Heart left ventricle (tissue), 16 donors: ENCODE results near the gene MAPK11. TPM values are rescaled to one million over a fixed set of nuclear protein-coding genes. Genes with fewer than 3 reads are reported as not detected.

Experiments used
- ATAC-seq, 4 donors: fragments of 200-7000 bp; cut with Tn5 transposase; one replicate each; pipeline ENCODE4 v1.9.1; 2020 to 2022; ENCODE audit warnings: moderate library complexity in 4 of 4, mild to moderate bottlenecking in 3 of 4, moderate number of reproducible peaks in 1 of 4
- DNase-seq, 5 donors: peaks; one replicate each; pipeline ENCODE4 v3.0.0-alpha.2; 2020
- H3K27ac ChIP-seq, 12 donors: fragments of 200-600 bp; sonication (generic) in 4 of 12; one replicate each; pipeline versions ENCODE4 v1.5.0 to v1.8.0; 2016 to 2022; ENCODE audit warnings: mild to moderate bottlenecking in 2 of 12
- H3K27me3 ChIP-seq, 9 donors: fragments of 200-600 bp; sonication (generic) in 2 of 9; one replicate each; pipeline versions ENCODE4 v1.5.1 to v1.8.0; 2016 to 2022; ENCODE audit warnings: mild to moderate bottlenecking in 3 of 9
- H3K36me3 ChIP-seq, 9 donors: fragments of 200-600 bp; sonication (generic) in 2 of 9; one replicate each; pipeline versions ENCODE4 v1.5.0 to v1.8.0; 2018 to 2022; ENCODE audit warnings: mild to moderate bottlenecking in 2 of 9
- H3K4me1 ChIP-seq, 12 donors: fragments of 200-600 bp; sonication (generic) in 4 of 12; one replicate each; pipeline versions ENCODE4 v1.5.0 to v1.8.0; 2016 to 2022; ENCODE audit warnings: mild to moderate bottlenecking in 3 of 12
- H3K4me3 ChIP-seq, 12 donors: fragments of 200-600 bp; sonication (generic) in 4 of 12; one replicate each; pipeline versions ENCODE4 v1.5.0 to v1.8.0; 2017 to 2022; ENCODE audit warnings: mild to moderate bottlenecking in 9 of 12, moderate library complexity in 4 of 12
- H3K9me3 ChIP-seq, 12 donors: fragments of 200-600 bp; sonication (generic) in 4 of 12; one replicate each; pipeline versions ENCODE4 v1.5.0 to v1.8.0; 2016 to 2022; ENCODE audit warnings: mild to moderate bottlenecking in 1 of 12
- POLR2A ChIP-seq, 2 donors: fragments of 450-650 bp; IDR thresholded peaks; one replicate each; pipeline ENCODE4 v1.6.1; 2017; ENCODE audit warnings: antibody characterized with exemption in 2 of 2, mild to moderate bottlenecking in 2 of 2, moderate library complexity in 2 of 2
- WGBS, 4 donors: extraction: QIAGEN DNeasy Blood & Tissue Kit in 2 of 4; methylation state at CpG; one replicate each; pipeline versions ENCODE4 v1.1.5 to v1.1.7; 2013 to 2018; 5-methylcytosine and 5-hydroxymethylcytosine counted together
- intact Hi-C, 10 donors: fragments of 100-400 bp; cut with DNase I; formaldehyde crosslinking; loops; one replicate each; pipeline versions ENCODE4 v1.11.1 to v1.14.2; 2022
- polyA plus RNA-seq, 2 donors: library from polyadenylated mRNA; stranded (reverse); fragments of 200-250 nt; gene quantifications; one replicate each; pipeline ENCODE4 v1.2.3, GENCODE V29; 2013
- total RNA-seq, 9 donors: library from RNA; depleted of rRNA in 2 of 9; stranded (reverse); fragments of >200 nt in 2 of 9; fragmentation: NEBNext Ultra II Directional in 3 of 9; extraction: Animal tissue kit (Norgen Biotek cat#: 25700) in 3 of 9; gene quantifications; one replicate each; pipeline versions ENCODE4 v1.1.0 to v1.2.4, GENCODE V29; 2016 to 2023
- TF ChIP-seq, protein P1 (sequence below), 12 donors: fragments of 200-600 bp; sonication (generic) in 4 of 12; IDR thresholded peaks; one replicate each; pipeline versions ENCODE4 v1.5.0 to v1.8.0; 2018 to 2022; ENCODE audit warnings: antibody characterized with exemption in 12 of 12, mild to moderate bottlenecking in 5 of 12
- donor health status: ischemic (EF 13 %, LVEDD 7.1; RV severe dilation, severe dysfunction).
- donor health status: healthy with polysubstance abuse.
- donor health status: DM: no; HTN: yes; CAD: no.
- donor health status: DM: no; HTN: no; CAD: no.
- donor health status: ischemic (EF 25% LVEDD 6.9; RV normal size, moderate dysfunction).
- donor health status: ischemic (EF 25% LVEDD 5.7; RV mildly dilated, moderate dysfunction).
- donor health status: healthy.
- donor health status: DM: yes; HTN: yes; CAD: no.
- donor health status: ischemic (EF 35%, LVEDD 5.7; RV mildly dilated, moderate dysfunction).
- donor health status: nonischemic (EF 11% LVEDD 7.7; RV severe dilation, severe dysfunction).
- donor health status: DM: yes; HTN: yes; CAD: no.
- donor health status: PGD.
- donor health status: ischemic (EF 29% LVEDD 5.4; RV normal size, mild dysfunction).
- donor health status: nonischemic (EF 23%, LVEDD 6.1; RV moderate dilation, normal function).

MAPK11 gene
- total and polyA plus RNA-seq, 11 donors = 5.0 to 12.1 (median 7.5) TPM

DNA sequence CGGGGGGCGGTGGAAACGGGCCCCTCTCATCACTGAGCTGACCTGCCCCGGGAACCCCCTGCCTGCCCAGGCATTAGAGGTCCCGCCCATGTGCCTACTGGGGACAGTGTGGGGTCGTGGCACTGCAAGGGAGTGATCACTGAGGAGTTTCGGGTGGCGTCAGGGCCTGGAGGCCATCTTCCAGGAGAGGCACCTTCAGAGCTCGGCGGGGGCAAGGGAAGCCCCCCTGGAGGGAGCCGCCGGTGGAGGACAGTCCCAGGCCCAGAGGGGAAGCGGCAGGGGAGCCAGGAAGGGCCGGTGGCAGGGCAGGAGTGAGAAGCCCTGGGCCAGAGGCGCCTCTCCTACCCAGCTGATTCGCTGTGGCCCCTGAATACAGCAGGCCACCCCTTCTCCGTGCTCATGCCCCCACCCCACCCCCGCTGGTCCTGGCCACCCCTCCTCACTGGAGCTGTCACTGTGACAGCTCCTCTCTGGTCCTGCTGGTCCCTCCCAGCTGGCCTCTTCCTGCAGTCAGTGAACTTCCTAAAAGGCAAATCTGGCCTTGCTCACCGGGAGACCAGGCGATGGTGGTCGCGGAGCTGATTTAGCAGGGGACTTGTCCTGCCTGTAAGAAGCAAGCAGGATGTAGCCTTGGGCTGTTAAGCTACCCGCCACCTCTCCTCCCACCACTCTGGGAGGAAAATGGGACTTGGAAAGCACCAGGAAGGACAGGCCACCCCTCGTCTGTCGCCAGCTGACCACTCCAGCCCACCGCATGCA is 2.0 kb upstream of the MAPK11 start:
- H3K4me3 ChIP-seq = peak overlapping the region in 11 of 12 donors; percentile 22 to 76 (median 63)

GRCh38 chr22:50271519-50271970 is 1.4 kb upstream of the MAPK11 start:
- H3K9me3 ChIP-seq = no peaks in the 10 kb centered on the region
- peaks cover 0 to 17% (median 14%) of the 10 kb centered on the region in 9 donors for H3K36me3 ChIP-seq
- peaks cover 5 to 66% (median 45%) of the 10 kb centered on the region in 12 donors for H3K4me1 ChIP-seq
- intact Hi-C loops = loop anchor here in 5 of 10 donors (5.0 kb wide), 3 partner anchors 36 to 71 kb away; partner anchors contain the start of genes PPP6R2 (in 5 of the 5), PLXNB2 (in 2 of the 5) and DENND6B (in 1 of the 5)
- peaks cover 0 to 18% (median 0%) of the 10 kb centered on the region in 9 donors for H3K27me3 ChIP-seq
- ATAC-seq (peak; percentile 27 to 49 (median 35)), DNase-seq (peak; percentile 69 to 87 (median 77))
- TF ChIP-seq, protein P1, sequence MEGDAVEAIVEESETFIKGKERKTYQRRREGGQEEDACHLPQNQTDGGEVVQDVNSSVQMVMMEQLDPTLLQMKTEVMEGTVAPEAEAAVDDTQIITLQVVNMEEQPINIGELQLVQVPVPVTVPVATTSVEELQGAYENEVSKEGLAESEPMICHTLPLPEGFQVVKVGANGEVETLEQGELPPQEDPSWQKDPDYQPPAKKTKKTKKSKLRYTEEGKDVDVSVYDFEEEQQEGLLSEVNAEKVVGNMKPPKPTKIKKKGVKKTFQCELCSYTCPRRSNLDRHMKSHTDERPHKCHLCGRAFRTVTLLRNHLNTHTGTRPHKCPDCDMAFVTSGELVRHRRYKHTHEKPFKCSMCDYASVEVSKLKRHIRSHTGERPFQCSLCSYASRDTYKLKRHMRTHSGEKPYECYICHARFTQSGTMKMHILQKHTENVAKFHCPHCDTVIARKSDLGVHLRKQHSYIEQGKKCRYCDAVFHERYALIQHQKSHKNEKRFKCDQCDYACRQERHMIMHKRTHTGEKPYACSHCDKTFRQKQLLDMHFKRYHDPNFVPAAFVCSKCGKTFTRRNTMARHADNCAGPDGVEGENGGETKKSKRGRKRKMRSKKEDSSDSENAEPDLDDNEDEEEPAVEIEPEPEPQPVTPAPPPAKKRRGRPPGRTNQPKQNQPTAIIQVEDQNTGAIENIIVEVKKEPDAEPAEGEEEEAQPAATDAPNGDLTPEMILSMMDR (IDR thresholded peaks at IDR 0.05) = peak in 9 of 12 donors; percentile 4 to 41 (median 18)
- TF ChIP-seq POLR2A (IDR thresholded peaks at IDR 0.05) = no peak
- 0 to 1% (median 0%) methylated on average over 9 to 45 of the region's 45 CpGs for WGBS, 4 donors
- peak overlapping the region; percentile 22 to 76 (median 62) for H3K4me3 ChIP-seq
- peak overlapping the region in 11 of 12 donors; percentile 31 to 88 (median 78) for H3K27ac ChIP-seq

More for the DNA sequence above, 2.0 kb upstream of the MAPK11 start:
- intact Hi-C loops = loop anchor here in 5 of 10 donors (5.0 kb wide), 3 partner anchors 35 to 70 kb away; partner anchors contain the start of genes PPP6R2 (in 5 of the 5), PLXNB2 (in 2 of the 5) and DENND6B (in 1 of the 5)
- H3K36me3 ChIP-seq = peaks cover 0 to 24% (median 21%) of the 10 kb centered on the region in 9 donors
- no peak for TF ChIP-seq POLR2A (IDR thresholded peaks at IDR 0.05)
- TF ChIP-seq, protein P1 (IDR thresholded peaks at IDR 0.05) = peak in 3 of 12 donors; percentile 2 to 8 (median 5)
- H3K27me3 ChIP-seq = peaks cover 0 to 18% (median 0%) of the 10 kb centered on the region in 9 donors
- DNase-seq (no peak), ATAC-seq (no peak)
- H3K4me1 ChIP-seq = peaks cover 5 to 61% (median 41%) of the 10 kb centered on the region in 12 donors
- peak overlapping the region in 7 of 12 donors; percentile 4 to 85 (median 37) for H3K27ac ChIP-seq
- no peaks in the 10 kb centered on the region for H3K9me3 ChIP-seq
- WGBS, 4 donors = 28 to 37% (median 36%) methylated on average over 15 to 26 of the region's 26 CpGs

DNA sequence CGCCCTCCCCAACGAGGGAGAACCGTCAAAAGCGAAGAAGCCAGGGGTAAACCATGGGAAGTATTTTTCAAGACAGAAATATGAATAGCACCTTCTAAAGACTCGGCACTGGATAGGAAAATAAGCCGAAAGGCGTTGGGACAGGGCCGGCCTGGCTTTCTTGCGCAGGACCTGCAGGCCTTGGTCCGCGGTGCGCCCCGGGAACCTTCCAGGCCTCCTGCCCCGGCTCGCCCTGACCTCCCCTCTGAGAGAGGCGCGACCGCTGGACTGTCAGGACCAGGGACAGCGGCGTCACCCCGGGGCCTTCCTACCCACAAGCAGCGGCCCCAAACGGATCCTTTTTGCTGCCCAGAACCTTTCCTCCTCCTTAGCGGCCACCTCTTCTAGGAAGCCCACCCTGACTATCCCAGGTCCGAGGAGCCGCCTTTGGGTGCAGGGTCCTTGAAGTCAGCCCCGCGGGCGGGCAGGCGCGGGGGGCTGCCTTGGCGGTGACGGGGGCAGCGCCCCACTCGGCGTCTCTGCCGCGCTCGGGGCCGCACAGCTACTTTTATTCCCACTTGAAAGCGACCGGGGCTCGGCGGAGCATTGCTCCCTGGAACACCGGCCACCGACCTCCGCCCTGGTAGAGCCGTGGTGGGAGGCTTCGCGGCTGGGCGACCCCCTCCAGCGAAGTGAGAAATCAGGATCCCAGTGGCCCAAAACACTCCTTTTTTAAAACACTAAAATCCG is 650 bp upstream of the MAPK11 start:
- intact Hi-C loops = loop anchor here in 5 of 10 donors (5.0 kb wide), 3 partner anchors 36 to 71 kb away; partner anchors contain the start of genes PPP6R2 (in 5 of the 5), PLXNB2 (in 2 of the 5) and DENND6B (in 1 of the 5)
- peak in 3 of 4 donors; percentile 49 to 61 (median 60) for ATAC-seq
- Histone ChIP-seq H3K36me3 (peaks cover 0 to 10% (median 10%) of the 10 kb centered on the region in 9 donors), H3K27ac (peak overlapping the region in 11 of 12 donors; percentile 6 to 88 (median 78)), H3K27me3 (peaks cover 0 to 18% (median 0%) of the 10 kb centered on the region in 9 donors), H3K9me3 (no peaks in the 10 kb centered on the region), H3K4me1 (peaks cover 5 to 66% (median 45%) of the 10 kb centered on the region in 12 donors), H3K4me3 (peak overlapping the region; percentile 22 to 76 (median 62))
- TF ChIP-seq, protein P1 (IDR thresholded peaks at IDR 0.05) = no peak
- TF ChIP-seq POLR2A (IDR thresholded peaks at IDR 0.05) = no peak
- 1 to 3% (median 2%) methylated on average over 51 to 53 of the region's 53 CpGs for WGBS, 4 donors
- peak; percentile 73 to 86 (median 77) for DNase-seq
